GM19193 (cell line): ENCODE measurements around the gene LRCH1.

Experiments
- POLR2A ChIP-seq: IDR thresholded peaks from 4 replicates; pipeline ENCODE4 v1.6.1; 2011; ENCODE audit not compliant: insufficient read depth, insufficient read length; ENCODE audit errors: extremely low read depth

The LRCH1 gene

DNA sequence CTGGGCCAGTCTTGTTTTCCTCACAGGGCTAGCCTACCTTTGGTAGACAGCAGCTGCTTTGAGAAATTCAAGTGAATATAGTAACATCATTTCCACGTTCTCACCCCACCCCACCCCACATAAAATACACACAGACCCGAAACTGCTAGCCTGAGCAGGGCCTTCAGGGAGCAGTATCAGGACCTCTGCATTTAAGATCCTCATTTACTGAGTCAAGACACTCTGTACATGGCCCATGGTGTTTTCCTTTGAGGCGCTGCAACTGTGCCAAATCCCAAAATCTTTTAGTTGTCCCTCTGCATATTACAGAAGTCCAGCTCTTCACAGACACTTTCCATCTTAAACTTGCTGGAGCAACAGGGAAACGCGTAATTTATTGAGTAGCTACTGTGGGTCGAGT lies 200.9 kb downstream of the LRCH1 start:
- TF ChIP-seq POLR2A = no peak

DNA sequence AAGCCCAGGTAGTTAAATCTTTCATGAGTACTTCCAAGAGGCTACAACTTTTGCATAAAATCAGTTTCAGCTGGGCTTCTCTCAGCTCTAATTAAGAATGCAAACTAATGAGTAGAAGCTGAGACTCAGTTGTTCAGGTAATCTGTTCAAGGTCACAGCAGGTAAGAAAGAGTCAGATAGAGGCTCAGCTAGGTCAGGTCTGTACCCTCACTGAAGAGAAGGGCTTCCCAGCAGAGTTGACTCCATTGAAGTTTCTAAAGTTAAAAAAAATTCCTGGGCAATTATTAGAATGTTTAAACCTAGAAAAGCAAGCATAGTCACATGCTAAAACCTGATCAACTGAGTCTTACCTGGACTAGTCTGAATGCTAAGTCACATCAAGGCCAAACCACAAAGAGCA lies 201.8 kb downstream of the LRCH1 start:
- no peak for TF ChIP-seq POLR2A

DNA sequence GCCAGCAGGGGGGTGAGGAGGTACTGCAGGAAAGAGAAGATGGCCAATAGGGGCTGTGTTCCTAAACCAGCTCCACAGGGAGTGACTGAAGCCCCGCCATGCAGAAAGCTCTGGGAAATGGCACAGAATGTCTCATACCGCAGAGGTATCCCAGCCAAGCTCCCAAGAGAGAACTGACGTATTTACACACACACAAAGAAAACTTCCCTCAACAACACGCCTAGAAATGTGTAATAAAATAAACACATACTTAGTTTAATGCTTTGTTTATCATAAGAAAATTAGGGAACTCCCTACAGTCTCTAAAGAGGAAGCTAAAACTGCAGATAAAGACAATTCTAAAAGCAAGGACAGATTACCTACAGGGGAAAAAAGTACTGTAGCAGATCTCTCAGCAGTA lies 204.0 kb downstream of the LRCH1 start:
- no peak for TF ChIP-seq POLR2A

DNA sequence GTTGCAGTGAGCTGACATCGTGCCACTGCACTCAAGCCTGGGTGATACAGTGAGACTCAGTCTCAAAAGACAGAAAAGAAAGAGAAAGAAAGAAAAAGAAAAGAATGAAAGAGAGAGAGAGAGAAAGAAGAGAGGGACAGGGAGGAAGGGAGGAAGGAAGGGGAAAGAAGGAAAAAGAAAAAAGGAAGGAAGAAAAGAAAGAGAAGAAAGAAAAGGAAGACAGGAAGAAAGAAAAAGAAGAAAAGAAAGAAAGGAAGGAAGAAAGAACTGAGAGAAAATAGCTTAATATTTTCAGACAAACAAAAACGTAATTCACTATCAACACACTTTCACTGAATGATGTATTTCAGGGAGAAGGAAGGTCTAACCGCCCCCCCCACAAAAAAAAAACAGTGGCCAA lies 204.7 kb downstream of the LRCH1 start:
- TF ChIP-seq POLR2A = no peak

DNA sequence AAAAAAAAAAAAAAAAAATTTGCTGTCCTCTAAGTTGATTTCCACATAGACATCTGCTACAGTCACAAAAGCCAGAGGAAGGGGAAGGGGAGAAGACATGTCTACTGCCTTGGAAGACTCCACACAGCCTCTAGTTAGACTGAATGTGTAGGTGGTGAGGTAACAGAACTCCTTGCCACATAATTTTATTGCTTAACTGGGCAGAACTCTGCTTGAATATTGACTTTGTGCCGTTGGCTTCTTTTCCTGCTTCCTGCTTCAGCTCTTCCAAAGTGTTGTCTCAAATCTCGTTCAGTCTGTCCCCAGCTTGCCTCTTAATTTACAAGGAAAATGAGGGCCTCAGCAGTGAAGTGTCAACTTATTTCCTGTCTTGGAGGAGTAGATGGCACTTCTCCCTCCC lies 206.9 kb downstream of the LRCH1 start:
- TF ChIP-seq POLR2A = no peak

DNA sequence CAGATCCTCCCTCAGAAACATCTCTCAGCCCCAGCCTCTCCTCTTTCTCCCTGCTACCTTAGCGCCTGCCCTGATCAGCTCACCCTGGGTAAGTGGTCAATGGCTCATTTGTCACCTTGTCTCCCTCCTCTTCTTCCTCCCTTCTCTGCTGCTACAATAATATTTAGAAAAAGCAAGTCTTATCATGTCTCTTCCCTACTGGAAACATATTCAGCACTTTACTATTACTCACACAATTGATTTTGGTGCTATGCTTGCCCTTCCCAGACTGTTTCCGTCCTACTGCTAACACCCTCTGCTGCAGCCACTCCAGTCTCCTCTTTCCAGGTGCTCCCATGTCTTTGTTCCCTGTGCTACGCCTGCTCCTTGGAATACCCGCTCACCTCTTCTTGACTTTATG lies 208.2 kb downstream of the LRCH1 start:
- TF ChIP-seq POLR2A = no peak

DNA sequence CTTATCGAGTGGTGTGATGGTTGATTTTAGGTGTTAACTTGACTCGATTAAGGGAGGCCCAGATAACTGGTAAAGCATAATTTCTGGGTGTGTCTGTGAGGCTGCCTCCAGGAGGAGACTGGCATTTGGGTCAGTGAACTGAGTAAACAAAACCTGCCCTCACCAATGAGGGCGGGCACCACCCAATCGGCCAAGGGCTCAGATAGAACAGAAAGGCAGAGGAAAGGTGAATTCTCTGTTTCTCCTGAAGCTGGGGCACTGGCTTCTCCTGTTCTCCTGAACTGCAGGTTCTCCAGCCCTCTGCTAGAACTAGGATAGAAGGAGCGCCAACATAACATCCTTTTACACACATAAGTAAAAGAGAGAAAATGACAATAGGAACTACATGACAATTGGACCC lies 208.9 kb downstream of the LRCH1 start:
- no peak for TF ChIP-seq POLR2A

DNA sequence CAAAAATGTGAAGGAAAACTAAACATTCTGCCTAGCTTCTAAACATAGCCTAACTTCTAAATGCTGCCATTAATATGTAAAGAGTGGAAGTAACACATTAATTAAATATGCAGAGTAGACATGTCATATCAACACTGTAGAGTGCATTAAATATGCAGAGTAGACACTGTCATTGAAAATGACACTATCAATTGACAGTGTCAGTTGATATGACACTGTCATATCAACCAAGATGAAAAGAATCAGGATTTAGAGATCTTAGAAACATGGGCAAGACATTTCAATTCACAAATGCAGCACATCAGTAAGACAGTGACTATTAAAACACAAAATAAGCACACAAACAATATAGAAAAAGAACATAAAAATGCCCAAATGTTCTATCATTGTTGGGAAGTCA lies 218.7 kb downstream of the LRCH1 start:
- no peak for TF ChIP-seq POLR2A

DNA sequence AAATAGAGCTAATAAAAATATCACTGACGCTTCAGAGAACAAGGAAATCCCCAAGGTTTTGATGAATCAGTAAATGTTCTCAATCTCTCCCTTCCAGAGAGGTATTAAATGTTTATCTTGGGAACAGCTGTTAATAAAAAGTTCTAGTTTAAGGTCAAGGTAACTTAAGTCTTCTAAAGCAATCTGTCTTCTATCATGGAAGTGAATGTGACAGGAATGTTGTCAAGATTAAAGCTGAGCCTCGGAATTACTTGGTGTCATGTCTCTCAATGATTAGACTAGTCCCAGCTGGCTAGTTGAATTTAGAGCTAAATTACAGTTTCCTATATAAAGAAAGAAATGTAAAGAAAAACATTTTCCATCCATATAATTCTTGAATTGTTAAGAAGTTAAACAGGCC lies 220.6 kb downstream of the LRCH1 start:
- TF ChIP-seq POLR2A = no peak

DNA sequence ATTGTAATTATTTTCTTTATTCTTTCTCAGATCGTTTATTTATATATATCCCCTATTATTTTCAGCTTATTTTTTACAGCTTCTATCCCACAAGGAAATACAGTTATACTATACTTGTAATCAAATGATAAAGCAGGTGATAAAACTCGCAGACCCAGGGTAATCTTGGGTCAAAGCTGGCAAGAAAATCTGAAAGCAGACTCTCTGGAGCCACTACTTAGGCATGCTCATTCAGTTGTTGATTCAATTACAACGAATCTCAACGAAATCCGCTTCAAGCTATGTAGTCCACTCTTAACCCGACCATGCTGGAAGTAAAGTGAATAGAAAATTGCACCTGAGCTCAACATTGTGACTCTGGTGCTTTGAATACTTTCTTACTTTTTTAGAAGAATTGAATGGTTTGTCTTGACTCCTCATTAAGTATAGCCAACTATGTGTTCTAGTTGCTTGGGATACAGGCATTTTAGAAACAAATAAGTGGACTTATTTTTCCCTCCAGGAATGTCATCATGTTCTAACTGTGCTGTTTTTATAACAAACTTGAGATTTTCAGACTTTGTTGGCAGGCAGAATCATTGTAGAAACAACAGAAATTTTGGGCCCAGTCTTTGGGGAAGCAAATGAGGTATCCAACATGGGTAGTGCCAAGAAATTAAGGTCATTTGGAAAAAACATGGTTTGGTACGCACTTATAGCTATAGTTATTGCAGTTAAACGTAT lies 222.6 kb downstream of the LRCH1 start:
- TF ChIP-seq POLR2A = no peak

DNA sequence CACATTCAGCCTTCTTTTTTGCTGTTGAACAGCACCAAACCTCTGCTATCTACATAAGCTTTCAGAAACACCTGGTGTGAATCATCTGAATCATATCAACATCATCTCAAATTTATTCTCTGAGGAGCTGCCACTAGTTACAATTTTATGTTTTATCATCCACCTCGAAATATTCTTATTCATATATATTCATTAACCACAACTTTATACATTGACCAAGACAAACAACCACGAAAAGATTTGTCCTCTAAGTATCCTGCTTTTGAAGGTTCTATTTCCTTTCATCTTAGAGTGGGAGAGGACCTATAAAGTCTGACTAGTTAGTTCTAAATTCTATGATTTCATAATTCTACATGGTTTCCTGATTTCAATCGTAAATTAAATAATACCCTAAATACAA lies 225.1 kb downstream of the LRCH1 start:
- no peak for TF ChIP-seq POLR2A

DNA sequence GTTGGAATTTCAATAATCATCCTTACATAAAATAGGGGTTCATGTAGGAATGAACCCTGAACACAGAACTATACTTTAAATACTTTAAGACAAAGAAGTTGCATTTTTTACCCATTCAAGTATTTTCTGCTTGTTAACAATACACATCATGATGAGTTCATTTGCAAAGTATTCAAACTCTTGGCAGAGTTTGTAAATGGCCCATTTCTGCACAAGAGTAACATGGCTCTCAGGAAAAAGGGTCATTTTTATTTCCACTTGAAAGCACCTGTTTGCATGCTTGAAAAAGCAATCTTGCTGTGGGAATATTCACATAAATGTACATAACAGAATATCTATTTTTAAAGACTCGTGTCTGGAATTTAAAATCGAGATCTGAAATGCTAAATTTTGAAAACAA lies 225.9 kb downstream of the LRCH1 start:
- no peak for TF ChIP-seq POLR2A

DNA sequence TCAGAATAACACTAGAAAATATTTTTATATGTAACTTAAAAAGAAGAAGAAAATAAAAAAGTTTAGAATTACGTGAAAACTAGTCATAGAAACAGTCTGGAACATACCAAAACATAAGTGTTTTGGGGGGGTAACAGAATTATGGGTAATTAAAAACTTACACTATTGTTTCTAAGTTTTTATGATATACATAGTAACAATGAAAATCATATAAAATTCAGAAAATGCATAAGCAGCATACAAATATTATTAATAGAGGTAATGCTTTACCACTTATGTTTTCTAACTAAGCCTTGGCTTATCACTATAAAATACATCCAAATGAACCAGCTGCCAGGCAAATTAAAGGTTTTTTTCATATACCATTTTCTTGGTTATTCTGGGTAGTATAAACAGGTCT lies 229.1 kb downstream of the LRCH1 start:
- TF ChIP-seq POLR2A = no peak

DNA sequence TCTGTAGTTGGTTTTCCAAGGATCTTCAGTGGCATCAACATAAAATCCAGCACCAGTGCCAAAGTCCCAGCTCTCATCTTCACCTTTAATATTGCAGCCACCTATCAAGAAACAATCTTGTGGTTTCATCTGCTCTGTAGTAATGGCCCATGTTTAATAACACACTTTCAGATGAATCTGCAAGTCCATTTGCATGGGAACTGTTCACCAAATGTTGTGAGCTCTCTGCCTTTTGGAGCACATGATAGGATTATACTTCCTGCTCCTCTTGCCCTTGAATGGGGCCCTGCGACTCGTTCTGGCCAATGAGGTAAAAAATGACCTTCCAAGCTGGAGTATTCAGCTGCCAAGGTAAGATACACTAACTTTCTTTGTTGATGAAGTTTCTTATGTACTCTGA lies 229.7 kb downstream of the LRCH1 start:
- TF ChIP-seq POLR2A = no peak

DNA sequence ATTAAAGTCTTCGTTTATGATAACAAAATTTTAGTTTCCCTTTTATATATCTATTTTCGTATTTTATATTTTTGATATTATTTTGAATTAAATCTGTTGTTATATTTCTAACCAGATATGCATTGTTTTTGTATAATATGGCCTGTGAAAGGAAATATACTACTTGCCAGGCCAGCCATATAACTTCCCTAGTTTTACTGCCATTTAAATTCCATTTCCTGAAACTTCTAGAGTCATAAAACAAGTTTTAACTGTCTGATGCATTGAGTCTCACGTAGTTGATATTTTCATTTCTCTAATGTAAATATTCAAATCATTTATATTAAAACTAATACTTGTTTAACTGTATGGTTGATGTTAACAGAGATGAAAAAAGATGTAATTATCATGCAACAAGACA lies 230.5 kb downstream of the LRCH1 start:
- no peak for TF ChIP-seq POLR2A

DNA sequence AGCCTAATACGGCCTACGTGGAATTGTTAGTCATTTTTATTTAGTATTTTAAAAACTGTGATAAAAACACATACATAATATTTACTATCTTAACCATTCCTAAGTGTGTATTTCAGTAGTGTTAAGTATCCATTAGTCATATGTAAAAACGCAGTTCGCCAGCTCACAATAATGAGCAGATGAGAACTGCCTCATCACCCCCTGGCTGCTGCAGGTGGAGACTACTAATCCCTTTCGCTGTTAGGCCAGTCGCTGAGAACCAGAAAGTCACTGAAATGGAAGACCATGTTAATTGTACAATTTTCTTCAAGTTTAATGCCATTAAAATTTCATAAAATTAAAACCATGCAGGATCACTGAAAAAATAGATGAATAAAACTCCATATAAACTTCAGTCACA lies 242.4 kb downstream of the LRCH1 start:
- TF ChIP-seq POLR2A = no peak

DNA sequence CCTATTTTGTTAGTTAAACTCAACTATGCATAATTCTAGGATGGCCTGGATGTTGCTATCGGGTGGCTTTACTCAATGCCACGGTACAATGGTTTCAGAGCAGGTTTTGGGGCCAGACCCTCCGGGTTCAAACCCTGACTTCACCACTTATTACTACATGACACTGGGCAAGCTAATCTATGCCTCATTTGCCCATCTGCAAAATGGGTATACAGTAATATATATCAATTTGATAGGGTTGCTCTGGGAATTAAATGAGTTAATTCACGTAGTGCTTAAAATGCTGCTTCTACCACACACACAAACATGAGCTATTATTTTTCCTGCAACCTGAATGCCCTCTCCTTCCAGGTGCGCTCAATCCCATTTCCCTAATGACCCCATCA lies 243.2 kb downstream of the LRCH1 start:
- TF ChIP-seq POLR2A = no peak
